Neuronal stem cell (in vitro differentiated cells): ENCODE results near the gene FBXO10.
A peak's percentile ranks its signal among the peaks of the same experiment; 100 is the strongest.

Experiments used
- DNase-seq: peaks from one replicate; pipeline ENCODE4 v3.0.0-alpha.2; 2013; ENCODE audit warnings: low spot score
- H2AFZ ChIP-seq: one replicate; pipeline ENCODE4 v1.6.1; 2013; ENCODE audit warnings: mild to moderate bottlenecking, low read length, inconsistent platforms
- H2AK5ac ChIP-seq: 2 replicates; pipeline ENCODE4 v1.6.1; 2013; ENCODE audit warnings: low read depth, mild to moderate bottlenecking, inconsistent platforms, low read length, moderate library complexity, mixed read lengths
- H2BK120ac ChIP-seq: 2 replicates; pipeline ENCODE4 v1.6.1; 2013; ENCODE audit warnings: low read depth, mild to moderate bottlenecking, inconsistent platforms, low read length, moderate library complexity, mixed read lengths
- H2BK12ac ChIP-seq: one replicate; pipeline ENCODE4 v1.6.1; 2013; ENCODE audit warnings: low read length, inconsistent platforms
- H2BK15ac ChIP-seq: 2 replicates; pipeline ENCODE4 v1.6.1; 2013; ENCODE audit warnings: mild to moderate bottlenecking, low read length, inconsistent platforms, mixed read lengths
- H2BK5ac ChIP-seq: one replicate; pipeline ENCODE4 v1.6.1; 2013; ENCODE audit warnings: inconsistent platforms, mild to moderate bottlenecking, low read length, moderate library complexity
- H3K14ac ChIP-seq: one replicate; pipeline ENCODE4 v1.6.1; 2013; ENCODE audit warnings: low read length, inconsistent platforms
- H3K18ac ChIP-seq: 2 replicates; pipeline ENCODE4 v1.6.1; 2013; ENCODE audit warnings: low read length, inconsistent platforms
- H3K23ac ChIP-seq: 2 replicates; pipeline ENCODE4 v1.6.1; 2013; ENCODE audit warnings: low read depth, mild to moderate bottlenecking, mixed read lengths, low read length, inconsistent platforms; ENCODE audit not compliant: poor library complexity
- H3K27ac ChIP-seq: replicated peaks from 3 replicates; pipeline ENCODE4 v1.5.1; 2013; ENCODE audit warnings: low read length, inconsistent platforms
- H3K27me3 ChIP-seq, 3 experiments: 2 replicates each; pipeline ENCODE4 v1.6.1; 2013; ENCODE audit warnings: low read length in 3 of 3, mild to moderate bottlenecking in 2 of 3, inconsistent platforms in 1 of 3, low read depth in 1 of 3, mixed read lengths in 1 of 3, moderate library complexity in 1 of 3; ENCODE audit not compliant: control insufficient read depth in 3 of 3, insufficient read depth in 3 of 3
- H3K36me3 ChIP-seq, 2 donors: replicated peaks in 1 of 2; 2 replicates each; pipeline ENCODE4 v1.6.1; 2013; ENCODE audit warnings: low read length in 2 of 2; ENCODE audit not compliant: control insufficient read depth in 2 of 2, insufficient read depth in 2 of 2
- H3K4ac ChIP-seq: 2 replicates; pipeline ENCODE4 v1.6.1; 2013; ENCODE audit warnings: inconsistent platforms, mild to moderate bottlenecking, low read length, moderate library complexity
- H3K4me1 ChIP-seq, 2 donors: 1 replicate in 1 of 2; 2 replicates in 1 of 2; pipeline ENCODE4 v1.6.1; 2013; ENCODE audit warnings: low read length in 2 of 2, low read depth in 1 of 2; ENCODE audit not compliant: control insufficient read depth in 2 of 2, insufficient read depth in 1 of 2
- H3K4me2 ChIP-seq: one replicate; pipeline ENCODE4 v1.6.1; 2013; ENCODE audit warnings: mild to moderate bottlenecking, low read length, inconsistent platforms; ENCODE audit not compliant: insufficient read depth, poor library complexity, severe bottlenecking
- H3K4me3 ChIP-seq, 2 donors: 2 replicates each; pipeline ENCODE4 v1.5.1; 2013; ENCODE audit warnings: low read length in 2 of 2, mild to moderate bottlenecking in 2 of 2, inconsistent platforms in 1 of 2, moderate library complexity in 1 of 2
- H3K79me1 ChIP-seq: one replicate; pipeline ENCODE4 v1.6.1; 2013; ENCODE audit warnings: low read depth, mild to moderate bottlenecking, inconsistent platforms, low read length, moderate library complexity
- H3K9ac ChIP-seq: one replicate; pipeline ENCODE4 v1.6.1; 2013; ENCODE audit warnings: mild to moderate bottlenecking, low read depth, low read length, inconsistent platforms; ENCODE audit not compliant: poor library complexity
- H3K9me3 ChIP-seq, 2 donors: replicated peaks in 1 of 2; 2 replicates each; pipeline versions ENCODE3 to v1.6.1; 2013; ENCODE audit warnings: low read length in 2 of 2, mild to moderate bottlenecking in 2 of 2, inconsistent platforms in 1 of 2, low read depth in 1 of 2, mixed read lengths in 1 of 2, moderate library complexity in 1 of 2; ENCODE audit not compliant: control insufficient read depth in 2 of 2, insufficient read depth in 1 of 2
- H4K8ac ChIP-seq: one replicate; pipeline ENCODE4 v1.6.1; 2013; ENCODE audit warnings: low read depth, mild to moderate bottlenecking, inconsistent platforms, low read length, moderate library complexity
- H4K91ac ChIP-seq: one replicate; pipeline ENCODE4 v1.6.1; 2013; ENCODE audit warnings: low read length, low read depth, mild to moderate bottlenecking, inconsistent platforms; ENCODE audit not compliant: poor library complexity
- WGBS, 2 donors: extraction: QIAGEN DNeasy Blood & Tissue Kit; methylation state at CpG; one replicate each; pipeline ENCODE4 v1.1.7; 2013; ENCODE audit warnings: missing lambda C conversion rate in 2 of 2, mixed read lengths in 1 of 2; ENCODE audit not compliant: insufficient read length in 2 of 2, insufficient replicate concordance in 1 of 2; ENCODE audit errors: extremely low coverage in 2 of 2; 5-methylcytosine and 5-hydroxymethylcytosine counted together

The FBXO10 gene

DNA sequence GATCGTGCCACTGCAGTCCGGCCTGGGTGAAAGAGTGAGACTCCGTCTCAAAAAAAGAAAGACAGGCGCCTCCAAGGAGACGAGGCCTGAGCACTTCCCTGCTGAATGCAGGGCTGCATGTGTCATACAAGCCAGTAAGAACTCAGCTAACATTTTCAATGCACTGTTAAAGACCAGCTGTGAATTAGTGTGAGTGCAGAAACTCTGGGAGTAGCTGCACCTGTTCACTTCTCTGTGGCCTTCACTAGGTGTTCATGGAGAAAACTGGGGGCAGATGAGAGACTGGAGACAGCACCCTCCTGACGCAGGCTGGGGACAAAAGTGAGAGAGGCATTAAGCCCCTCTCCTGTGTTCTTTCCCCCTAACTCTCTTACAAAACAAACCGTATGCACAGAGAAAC is 41.8 kb downstream of the FBXO10 start:
- H2BK12ac ChIP-seq = no peak overlapping the region
- H3K23ac ChIP-seq = no peak overlapping the region
- H3K4ac ChIP-seq = no peak overlapping the region
- H4K8ac ChIP-seq = no peak overlapping the region
- DNase-seq = no peak
- no peak overlapping the region for H4K91ac ChIP-seq
- no peak overlapping the region for H3K18ac ChIP-seq
- no peaks in the 10 kb centered on the region for H3K9me3 ChIP-seq
- H3K14ac ChIP-seq = no peak overlapping the region
- H3K79me1 ChIP-seq = no peaks in the 10 kb centered on the region
- no peaks in the 10 kb centered on the region for H3K27me3 ChIP-seq
- no peak overlapping the region for H3K27ac ChIP-seq
- peaks cover 17 to 69% of the 10 kb centered on the region in 2 donors for H3K36me3 ChIP-seq
- H2AK5ac ChIP-seq = no peak overlapping the region
- no peak overlapping the region for H3K9ac ChIP-seq
- H2BK5ac ChIP-seq = no peak overlapping the region
- H3K4me1 ChIP-seq = peaks cover 0 to 8% of the 10 kb centered on the region in 2 donors
- no peak overlapping the region for H3K4me3 ChIP-seq
- H3K4me2 ChIP-seq = no peak overlapping the region
- no peak overlapping the region for H2BK120ac ChIP-seq
- no peak overlapping the region for H2AFZ ChIP-seq
- H2BK15ac ChIP-seq = no peak overlapping the region
- no CpG with 5 or more reads among the region's 7 CpGs for WGBS, 2 donors

- no peak overlapping the region for H2AK5ac ChIP-seq
- no peak overlapping the region for H2BK12ac ChIP-seq
- H2AFZ ChIP-seq = no peak overlapping the region
- H3K79me1 ChIP-seq = no peaks in the 10 kb centered on the region
- WGBS, 2 donors = no CpG with 5 or more reads among the region's 13 CpGs
- H3K14ac ChIP-seq = no peak overlapping the region
- H2BK120ac ChIP-seq = no peak overlapping the region
- H3K36me3 ChIP-seq = peaks cover 21 to 67% of the 10 kb centered on the region in 2 donors
- H3K18ac ChIP-seq = no peak overlapping the region
- no peak overlapping the region for H3K23ac ChIP-seq
- no peak overlapping the region for H4K91ac ChIP-seq
- no peak for DNase-seq
- H2BK15ac ChIP-seq = no peak overlapping the region
- H3K4ac ChIP-seq = no peak overlapping the region
- no peaks in the 10 kb centered on the region for H3K9me3 ChIP-seq
- no peak overlapping the region for H3K27ac ChIP-seq
- H3K4me3 ChIP-seq = no peak overlapping the region
- H4K8ac ChIP-seq = no peak overlapping the region
- no peak overlapping the region for H3K9ac ChIP-seq
- no peak overlapping the region for H2BK5ac ChIP-seq
- H3K4me2 ChIP-seq = no peak overlapping the region
- H3K4me1 ChIP-seq = peaks cover 0 to 8% of the 10 kb centered on the region in 2 donors
- H3K27me3 ChIP-seq = no peaks in the 10 kb centered on the region
These were observed 44.5 kb downstream of the FBXO10 start for GRCh38 chr9:37531699-37532098.

- no peak overlapping the region for H3K4me2 ChIP-seq
- peak overlapping the region in 1 of 2 donors; percentile 33 for H3K4me3 ChIP-seq
- H2AK5ac ChIP-seq = no peak overlapping the region
- H2BK120ac ChIP-seq = no peak overlapping the region
- H3K36me3 ChIP-seq = peaks cover 34 to 76% of the 10 kb centered on the region in 2 donors
- no peak overlapping the region for H3K9ac ChIP-seq
- no peak for DNase-seq
- H3K4me1 ChIP-seq = no peaks in the 10 kb centered on the region
- no peak overlapping the region for H3K23ac ChIP-seq
- H3K9me3 ChIP-seq = no peaks in the 10 kb centered on the region
- H3K14ac ChIP-seq = no peak overlapping the region
- H3K18ac ChIP-seq = no peak overlapping the region
- H3K79me1 ChIP-seq = no peaks in the 10 kb centered on the region
- no peak overlapping the region for H4K8ac ChIP-seq
- H2AFZ ChIP-seq = no peak overlapping the region
- no peak overlapping the region for H3K27ac ChIP-seq
- no peak overlapping the region for H2BK15ac ChIP-seq
- H4K91ac ChIP-seq = no peak overlapping the region
- H2BK12ac ChIP-seq = no peak overlapping the region
- no peak overlapping the region for H3K4ac ChIP-seq
- no peaks in the 10 kb centered on the region for H3K27me3 ChIP-seq
- no CpG with 5 or more reads among the region's 18 CpGs for WGBS, 2 donors
- no peak overlapping the region for H2BK5ac ChIP-seq
These were observed 47.3 kb downstream of the FBXO10 start for GRCh38 chr9:37528652-37529471.

DNA sequence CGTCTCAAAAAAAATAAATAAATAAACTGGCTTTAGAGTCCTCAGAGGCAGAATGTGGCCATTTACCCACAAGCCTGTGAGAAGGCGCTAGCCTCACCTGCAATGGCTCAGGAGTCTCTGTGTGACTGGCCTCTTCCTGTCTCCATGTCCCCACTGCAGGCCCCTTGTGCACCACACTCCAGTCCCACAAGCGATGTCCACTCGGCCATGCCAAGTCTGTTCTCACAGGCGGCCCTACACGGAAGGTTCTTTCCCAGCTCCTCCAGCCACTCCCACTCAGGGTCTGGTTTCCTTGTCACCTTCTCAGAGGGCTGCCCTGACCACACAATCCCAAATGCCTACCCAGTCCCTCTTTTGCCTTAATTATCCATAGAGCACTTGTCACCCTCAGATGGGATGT is 52.3 kb downstream of the FBXO10 start:
- Histone ChIP-seq H3K4me3 (no peak overlapping the region), H3K4me2 (no peak overlapping the region), H4K8ac (no peak overlapping the region), H3K4me1 (no peaks in the 10 kb centered on the region), H3K4ac (no peak overlapping the region), H3K27me3 (no peaks in the 10 kb centered on the region), H2BK12ac (no peak overlapping the region), H2AK5ac (no peak overlapping the region), H2BK15ac (no peak overlapping the region), H3K79me1 (no peaks in the 10 kb centered on the region), H2AFZ (no peak overlapping the region), H3K14ac (no peak overlapping the region), H3K9ac (no peak overlapping the region), H3K27ac (no peak overlapping the region), H3K9me3 (no peaks in the 10 kb centered on the region), H3K36me3 (peaks cover 45 to 92% of the 10 kb centered on the region in 2 donors), H2BK5ac (no peak overlapping the region), H3K18ac (no peak overlapping the region), H3K23ac (no peak overlapping the region), H4K91ac (no peak overlapping the region), H2BK120ac (no peak overlapping the region)
- WGBS, 2 donors = no CpG with 5 or more reads among the region's 6 CpGs
- no peak for DNase-seq
